H9 (cell line): ENCODE data around the gene ZNF248. TPM values are rescaled to one million over a fixed set of nuclear protein-coding genes. Genes with fewer than 3 reads are reported as not detected.
"Not testable (repeated sequence)": the region's sequence is repeated elsewhere in the genome, so short reads cannot be mapped to it uniquely, and the experiment has no call there.

Experiments used
- DNase-seq: peaks from one replicate; pipeline ENCODE4 v3.0.0-alpha.2; 2017
- H2AFZ ChIP-seq: one replicate; pipeline ENCODE4 v1.6.1; 2013; ENCODE audit warnings: mild to moderate bottlenecking, low read length, control low read depth, moderate library complexity
- H2AK5ac ChIP-seq: 2 replicates; pipeline ENCODE4 v1.6.1; 2013; ENCODE audit warnings: low read length, control low read depth, mixed read lengths; ENCODE audit not compliant: insufficient read length
- H2BK120ac ChIP-seq: one replicate; pipeline ENCODE4 v1.6.1; 2013; ENCODE audit warnings: low read depth, mild to moderate bottlenecking, low read length, control low read depth, inconsistent platforms; ENCODE audit not compliant: poor library complexity, severe bottlenecking
- H2BK12ac ChIP-seq: 2 replicates; pipeline ENCODE4 v1.6.1; 2013; ENCODE audit warnings: low read length, control low read depth, mixed read lengths, low read depth; ENCODE audit not compliant: insufficient read length
- H2BK15ac ChIP-seq: 2 replicates; pipeline ENCODE4 v1.6.1; 2013; ENCODE audit warnings: low read depth, low read length, control low read depth
- H2BK20ac ChIP-seq: one replicate; pipeline ENCODE4 v1.6.1; 2013; ENCODE audit warnings: low read depth, mild to moderate bottlenecking, low read length, control low read depth, inconsistent platforms; ENCODE audit not compliant: poor library complexity, severe bottlenecking
- H2BK5ac ChIP-seq: 2 replicates; pipeline ENCODE4 v1.6.1; 2013; ENCODE audit warnings: low read length, control low read depth, mixed read lengths; ENCODE audit not compliant: insufficient read length
- H3K14ac ChIP-seq: 2 replicates; pipeline ENCODE4 v1.6.1; 2013; ENCODE audit warnings: low read length, control low read depth; ENCODE audit not compliant: insufficient read depth
- H3K18ac ChIP-seq: 2 replicates; pipeline ENCODE4 v1.6.1; 2013; ENCODE audit warnings: low read depth, mild to moderate bottlenecking, mixed read lengths, low read length, control low read depth; ENCODE audit not compliant: insufficient read length
- H3K23ac ChIP-seq: 2 replicates; pipeline ENCODE4 v1.6.1; 2013; ENCODE audit warnings: low read length, control low read depth, mixed read lengths, low read depth; ENCODE audit not compliant: insufficient read length
- H3K23me2 ChIP-seq: 2 replicates; pipeline ENCODE4 v1.6.1; 2013; ENCODE audit warnings: low read depth, mild to moderate bottlenecking, mixed read lengths, low read length, control low read depth; ENCODE audit not compliant: insufficient read length, poor library complexity, severe bottlenecking
- H3K27ac ChIP-seq: 2 replicates; pipeline ENCODE4 v1.5.1; 2013; ENCODE audit warnings: low read length, control low read depth, mixed read lengths, low read depth; ENCODE audit not compliant: insufficient read length
- H3K27me3 ChIP-seq: 2 replicates; pipeline ENCODE4 v1.6.1; 2013; ENCODE audit warnings: low read length, control low read depth, inconsistent platforms; ENCODE audit not compliant: insufficient read depth
- H3K4ac ChIP-seq: 2 replicates; pipeline ENCODE4 v1.6.1; 2013; ENCODE audit warnings: low read depth, mild to moderate bottlenecking, control low read depth, inconsistent platforms, low read length, moderate library complexity
- H3K4me1 ChIP-seq: 2 replicates; pipeline ENCODE4 v1.6.1; 2013; ENCODE audit warnings: low read length, control low read depth, inconsistent platforms; ENCODE audit not compliant: insufficient read depth
- H3K4me2 ChIP-seq: 2 replicates; pipeline ENCODE4 v1.6.1; 2013; ENCODE audit warnings: low read length, control low read depth, mixed read lengths; ENCODE audit not compliant: insufficient read length, insufficient read depth
- H3K56ac ChIP-seq: 2 replicates; pipeline ENCODE4 v1.6.1; 2013; ENCODE audit warnings: low read depth, mild to moderate bottlenecking, mixed read lengths, low read length, control low read depth; ENCODE audit not compliant: insufficient read length
- H3K79me1 ChIP-seq: 2 replicates; pipeline ENCODE4 v1.6.1; 2013; ENCODE audit warnings: low read depth, mild to moderate bottlenecking, moderate library complexity, low read length, control low read depth, inconsistent platforms; ENCODE audit not compliant: insufficient read depth, poor library complexity, severe bottlenecking
- H3K79me2 ChIP-seq: 2 replicates; pipeline ENCODE4 v1.6.1; 2013; ENCODE audit warnings: low read length, control low read depth, inconsistent platforms; ENCODE audit not compliant: insufficient read depth
- H3K9ac ChIP-seq: 2 replicates; pipeline ENCODE4 v1.6.1; 2013; ENCODE audit warnings: low read length, control low read depth, mixed read lengths; ENCODE audit not compliant: insufficient read length; ENCODE audit errors: extremely low read depth
- H3K9me3 ChIP-seq: one replicate; pipeline ENCODE4 v1.6.1; 2013; ENCODE audit warnings: low read depth, low read length, inconsistent platforms; ENCODE audit not compliant: control insufficient read depth
- H3T11ph ChIP-seq: one replicate; pipeline ENCODE4 v1.6.1; 2013; ENCODE audit warnings: mild to moderate bottlenecking, low read length, control low read depth, inconsistent platforms
- H4K20me1 ChIP-seq: one replicate; pipeline ENCODE4 v1.6.1; 2013; ENCODE audit not compliant: control insufficient read depth, insufficient read length, insufficient read depth
- H4K5ac ChIP-seq: 2 replicates; pipeline ENCODE4 v1.6.1; 2013; ENCODE audit warnings: low read depth, mild to moderate bottlenecking, mixed read lengths, low read length, control low read depth; ENCODE audit not compliant: insufficient read length
- H4K8ac ChIP-seq: replicated peaks from 2 replicates; pipeline ENCODE4 v1.6.1; 2013; ENCODE audit warnings: low read length, control low read depth, mixed read lengths, low read depth; ENCODE audit not compliant: insufficient read length
- H4K91ac ChIP-seq: 2 replicates; pipeline ENCODE4 v1.6.1; 2013; ENCODE audit warnings: low read depth, mild to moderate bottlenecking, moderate library complexity, mixed read lengths, low read length, control low read depth; ENCODE audit not compliant: insufficient read length
- H3K27ac Mint-ChIP-seq, 3 experiments: 2 replicates in 2 of 3; 3 replicates in 1 of 3; pipeline ENCODE4 v1.8.0; 2020 to 2021; ENCODE audit warnings: mixed read lengths in 3 of 3, mild to moderate bottlenecking in 1 of 3, moderate library complexity in 1 of 3
- H3K27me3 Mint-ChIP-seq: 2 replicates; pipeline ENCODE4 v1.8.0; 2021; ENCODE audit warnings: low read depth, mild to moderate bottlenecking, moderate library complexity, mixed read lengths
- H3K36me3 Mint-ChIP-seq, 3 experiments: 2 replicates in 2 of 3; 3 replicates in 1 of 3; pipeline ENCODE4 v1.8.0; 2020 to 2021; ENCODE audit warnings: low read depth in 3 of 3, mixed read lengths in 3 of 3; ENCODE audit not compliant: insufficient read depth in 1 of 3
- H3K4me1 Mint-ChIP-seq, 2 experiments: 2 replicates each; pipeline ENCODE4 v1.8.0; 2020; ENCODE audit warnings: mixed read lengths in 2 of 2
- H3K4me3 Mint-ChIP-seq, 2 experiments: 2 replicates in 1 of 2; 3 replicates in 1 of 2; pipeline ENCODE4 v1.8.0; 2020 to 2021; ENCODE audit warnings: mild to moderate bottlenecking in 2 of 2, mixed read lengths in 2 of 2, moderate library complexity in 1 of 2
- H3K9me3 Mint-ChIP-seq, 2 experiments: 2 replicates in 1 of 2; 3 replicates in 1 of 2; pipeline ENCODE4 v1.8.0; 2020; ENCODE audit warnings: mild to moderate bottlenecking in 2 of 2, mixed read lengths in 2 of 2, moderate library complexity in 1 of 2
- WGBS: extraction: QIAGEN DNeasy Blood & Tissue Kit; methylation state at CpG from one replicate; pipeline ENCODE4 v1.1.7; 2013; ENCODE audit warnings: missing lambda C conversion rate, low lambda C conversion rate, mixed read lengths; ENCODE audit not compliant: insufficient read length; ENCODE audit errors: extremely low coverage; 5-methylcytosine and 5-hydroxymethylcytosine counted together
- total RNA-seq: library from RNA; stranded (reverse); gene quantifications from 2 replicates; pipeline ENCODE4 v1.2.1, GENCODE V29; 2021
- TF ChIP-seq, protein P1 (sequence below): fragments of 200-600 bp; sonication (generic); conservative IDR thresholded peaks from 3 replicates; pipeline ENCODE4 v1.8.0; 2021; ENCODE audit warnings: antibody characterized with exemption, mild to moderate bottlenecking

ZNF248 gene
- total RNA-seq, 1 experiment from 2014 or later = 5.4 TPM

DNA sequence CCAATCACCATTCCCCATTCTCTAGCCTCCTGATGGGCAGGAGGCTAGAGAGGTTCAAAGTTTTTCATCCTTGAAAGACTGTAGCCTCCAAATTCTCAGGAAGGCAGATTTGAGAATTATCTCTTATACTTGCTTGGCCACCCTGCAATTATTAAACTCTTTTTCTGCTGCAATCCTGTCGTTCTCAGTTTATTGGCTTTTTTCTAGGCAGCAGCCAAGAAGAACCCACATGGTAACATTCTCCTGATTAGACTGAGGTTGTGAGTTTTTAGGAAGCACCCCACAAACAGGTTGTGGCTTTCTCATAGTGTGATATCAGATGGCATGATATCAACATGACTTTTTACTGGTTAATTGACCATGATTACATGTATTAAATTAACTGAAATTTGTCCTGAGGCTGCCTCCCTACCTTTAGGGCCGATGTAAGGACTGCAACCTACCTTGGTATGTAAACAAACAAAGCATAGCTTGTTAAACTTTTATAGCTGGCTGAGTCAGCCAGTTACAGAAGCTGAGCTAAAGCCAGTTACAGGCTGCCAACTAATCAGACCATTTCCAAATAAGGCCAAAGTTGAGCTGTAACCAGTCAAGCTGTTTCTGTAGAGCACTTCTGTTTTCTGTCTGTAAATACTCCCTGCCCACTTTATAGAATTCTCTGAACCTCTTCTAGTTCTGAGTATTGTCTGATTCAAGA lies 3.2 kb upstream of the ZNF248 start:
- H3K9me3 Mint-ChIP-seq = peaks cover 48 to 75% of the 10 kb centered on the region in 2 experiments
- no peaks in the 10 kb centered on the region for H4K20me1 ChIP-seq
- H4K91ac ChIP-seq = no peak overlapping the region
- H3K9me3 ChIP-seq = peaks cover 22% of the 10 kb centered on the region
- H3K4me1 Mint-ChIP-seq = peaks cover 2 to 5% of the 10 kb centered on the region in 2 experiments
- H2BK12ac ChIP-seq = no peak overlapping the region
- peaks cover 6% of the 10 kb centered on the region for H3K27me3 Mint-ChIP-seq
- H4K5ac ChIP-seq = no peak overlapping the region
- H3K27me3 ChIP-seq = no peaks in the 10 kb centered on the region
- no peak overlapping the region for H2BK20ac ChIP-seq
- H3K18ac ChIP-seq = no peak overlapping the region
- no peak overlapping the region for H3K4me2 ChIP-seq
- H3K23me2 ChIP-seq = no peaks in the 10 kb centered on the region
- no peak overlapping the region for H3K23ac ChIP-seq
- TF ChIP-seq, protein P1, sequence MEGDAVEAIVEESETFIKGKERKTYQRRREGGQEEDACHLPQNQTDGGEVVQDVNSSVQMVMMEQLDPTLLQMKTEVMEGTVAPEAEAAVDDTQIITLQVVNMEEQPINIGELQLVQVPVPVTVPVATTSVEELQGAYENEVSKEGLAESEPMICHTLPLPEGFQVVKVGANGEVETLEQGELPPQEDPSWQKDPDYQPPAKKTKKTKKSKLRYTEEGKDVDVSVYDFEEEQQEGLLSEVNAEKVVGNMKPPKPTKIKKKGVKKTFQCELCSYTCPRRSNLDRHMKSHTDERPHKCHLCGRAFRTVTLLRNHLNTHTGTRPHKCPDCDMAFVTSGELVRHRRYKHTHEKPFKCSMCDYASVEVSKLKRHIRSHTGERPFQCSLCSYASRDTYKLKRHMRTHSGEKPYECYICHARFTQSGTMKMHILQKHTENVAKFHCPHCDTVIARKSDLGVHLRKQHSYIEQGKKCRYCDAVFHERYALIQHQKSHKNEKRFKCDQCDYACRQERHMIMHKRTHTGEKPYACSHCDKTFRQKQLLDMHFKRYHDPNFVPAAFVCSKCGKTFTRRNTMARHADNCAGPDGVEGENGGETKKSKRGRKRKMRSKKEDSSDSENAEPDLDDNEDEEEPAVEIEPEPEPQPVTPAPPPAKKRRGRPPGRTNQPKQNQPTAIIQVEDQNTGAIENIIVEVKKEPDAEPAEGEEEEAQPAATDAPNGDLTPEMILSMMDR = no peak
- no peak overlapping the region for H2BK5ac ChIP-seq
- no peak overlapping the region for H2AK5ac ChIP-seq
- H3K27ac Mint-ChIP-seq = no peak overlapping the region
- no peaks in the 10 kb centered on the region for H3K4me1 ChIP-seq
- no peak overlapping the region for H3T11ph ChIP-seq
- no peak overlapping the region for H2AFZ ChIP-seq
- no peak overlapping the region for H3K4me3 Mint-ChIP-seq
- no peak overlapping the region for H3K9ac ChIP-seq
- no peak overlapping the region for H4K8ac ChIP-seq
- no peaks in the 10 kb centered on the region for H3K79me1 ChIP-seq
- no peak for DNase-seq
- no peak overlapping the region for H3K14ac ChIP-seq
- no peaks in the 10 kb centered on the region for H3K79me2 ChIP-seq
- peaks cover 3 to 9% (median 4%) of the 10 kb centered on the region in 3 experiments; a peak in 4 of 7 replicates for H3K36me3 Mint-ChIP-seq
- H3K27ac ChIP-seq = no peak overlapping the region
- H3K4ac ChIP-seq = no peak overlapping the region
- WGBS = no CpG with 5 or more reads among the region's 2 CpGs
- no peak overlapping the region for H3K56ac ChIP-seq
- H2BK15ac ChIP-seq = no peak overlapping the region
- no peak overlapping the region for H2BK120ac ChIP-seq

DNA sequence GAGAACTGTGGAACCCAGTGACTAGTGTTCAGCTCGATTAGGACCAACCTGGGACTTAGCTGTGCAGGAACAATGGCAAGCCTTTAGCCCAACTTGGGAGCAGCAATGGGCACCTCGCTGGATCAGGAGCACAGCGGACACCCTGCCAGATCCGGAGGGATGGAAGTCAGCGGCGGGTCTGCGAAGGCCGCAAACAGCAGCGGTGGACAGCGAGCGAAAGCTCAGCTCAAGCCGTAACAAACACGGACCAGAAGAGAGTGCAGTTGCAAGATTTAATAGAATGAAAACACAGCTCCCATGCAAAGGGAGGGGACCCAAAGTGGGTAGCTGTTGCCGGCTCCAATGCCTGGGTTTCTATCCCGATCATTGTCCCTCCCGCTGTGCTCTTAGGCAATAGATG lies 1.9 kb upstream of the ZNF248 start:
- DNase-seq, H4K8ac ChIP-seq, H3K18ac ChIP-seq: not testable (repeated sequence)

More for the DNA sequence above, 1.9 kb upstream of the ZNF248 start:
- H3K27me3 ChIP-seq, H2BK15ac ChIP-seq, H3K27ac ChIP-seq, H2BK5ac ChIP-seq, H3K4ac ChIP-seq, H4K91ac ChIP-seq, H3K27ac Mint-ChIP-seq, H3K56ac ChIP-seq, H3K14ac ChIP-seq, H4K5ac ChIP-seq, H3K4me1 Mint-ChIP-seq, H2BK120ac ChIP-seq, H3T11ph ChIP-seq, H3K27me3 Mint-ChIP-seq, H2BK12ac ChIP-seq, H3K9ac ChIP-seq, H3K23me2 ChIP-seq, H3K79me2 ChIP-seq, H3K4me2 ChIP-seq, H3K36me3 Mint-ChIP-seq, H2AK5ac ChIP-seq, H2AFZ ChIP-seq, H3K79me1 ChIP-seq, H3K4me1 ChIP-seq, H4K20me1 ChIP-seq, H3K23ac ChIP-seq, H2BK20ac ChIP-seq, H3K4me3 Mint-ChIP-seq: not testable (repeated sequence)
- WGBS = no CpG with 5 or more reads among the region's 16 CpGs
- H3K9me3 ChIP-seq = peaks cover 16% of the 10 kb centered on the region
- peaks cover 40 to 72% of the 10 kb centered on the region in 2 experiments for H3K9me3 Mint-ChIP-seq
